ENCODE measurements around the gene KCNJ15. TPM values are rescaled to one million over a fixed set of nuclear protein-coding genes. Genes with fewer than 3 reads are reported as not detected.

Gene KCNJ15
- total and polyA plus RNA-seq, 10 of the 15 experiments (the other 5 are each of a cell fraction or from before 2014, with no cell fraction given): 0.05 to 2.7 (median 0.33) TPM; not detected in 6

DNA sequence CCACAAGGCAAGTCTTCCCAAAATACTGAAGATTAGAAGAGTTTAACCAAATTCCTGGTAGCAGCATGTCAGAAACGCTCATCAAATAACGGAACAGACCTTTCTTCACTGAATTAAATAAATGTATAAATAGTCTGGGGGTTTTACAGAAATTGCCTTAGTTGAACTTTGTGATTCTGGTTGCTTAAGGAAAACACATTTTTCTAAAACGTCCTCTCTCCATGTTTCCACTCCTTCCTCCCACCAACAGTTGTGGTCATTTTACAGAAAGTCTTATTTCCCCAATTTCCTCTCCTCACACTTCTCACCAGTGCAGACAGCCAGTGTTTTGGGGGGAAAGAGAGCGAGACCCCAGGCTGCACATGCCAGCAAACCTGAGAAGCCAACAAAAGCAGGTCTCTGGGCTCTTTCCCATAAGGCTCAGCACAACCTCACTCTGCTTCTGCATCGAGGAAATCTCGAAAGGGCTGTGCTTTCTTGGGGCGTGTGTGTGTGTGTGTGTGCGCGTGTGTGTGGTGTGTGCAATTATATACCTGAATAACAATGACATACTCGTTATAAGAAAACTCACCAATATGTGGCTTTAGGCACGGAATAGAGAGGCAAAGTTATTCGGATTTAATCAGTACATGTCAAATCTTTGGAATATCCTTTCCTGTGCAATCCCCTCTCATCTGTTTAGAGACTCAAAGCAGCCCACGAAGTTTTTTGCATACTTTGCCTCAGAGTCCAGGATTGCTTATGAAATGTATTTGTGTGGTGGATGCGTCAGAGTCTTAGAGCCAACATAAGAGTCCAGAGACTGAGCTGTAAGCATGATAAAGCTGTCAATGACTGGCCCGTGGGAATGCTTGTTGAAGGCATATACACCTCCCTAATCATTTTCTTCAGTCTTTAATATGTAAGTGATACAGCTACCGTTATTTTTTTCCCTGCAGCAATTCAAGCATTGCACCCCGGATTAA lies 2.0 kb downstream of the KCNJ15 start (continued):
- TF ChIP-seq, protein P1, sequence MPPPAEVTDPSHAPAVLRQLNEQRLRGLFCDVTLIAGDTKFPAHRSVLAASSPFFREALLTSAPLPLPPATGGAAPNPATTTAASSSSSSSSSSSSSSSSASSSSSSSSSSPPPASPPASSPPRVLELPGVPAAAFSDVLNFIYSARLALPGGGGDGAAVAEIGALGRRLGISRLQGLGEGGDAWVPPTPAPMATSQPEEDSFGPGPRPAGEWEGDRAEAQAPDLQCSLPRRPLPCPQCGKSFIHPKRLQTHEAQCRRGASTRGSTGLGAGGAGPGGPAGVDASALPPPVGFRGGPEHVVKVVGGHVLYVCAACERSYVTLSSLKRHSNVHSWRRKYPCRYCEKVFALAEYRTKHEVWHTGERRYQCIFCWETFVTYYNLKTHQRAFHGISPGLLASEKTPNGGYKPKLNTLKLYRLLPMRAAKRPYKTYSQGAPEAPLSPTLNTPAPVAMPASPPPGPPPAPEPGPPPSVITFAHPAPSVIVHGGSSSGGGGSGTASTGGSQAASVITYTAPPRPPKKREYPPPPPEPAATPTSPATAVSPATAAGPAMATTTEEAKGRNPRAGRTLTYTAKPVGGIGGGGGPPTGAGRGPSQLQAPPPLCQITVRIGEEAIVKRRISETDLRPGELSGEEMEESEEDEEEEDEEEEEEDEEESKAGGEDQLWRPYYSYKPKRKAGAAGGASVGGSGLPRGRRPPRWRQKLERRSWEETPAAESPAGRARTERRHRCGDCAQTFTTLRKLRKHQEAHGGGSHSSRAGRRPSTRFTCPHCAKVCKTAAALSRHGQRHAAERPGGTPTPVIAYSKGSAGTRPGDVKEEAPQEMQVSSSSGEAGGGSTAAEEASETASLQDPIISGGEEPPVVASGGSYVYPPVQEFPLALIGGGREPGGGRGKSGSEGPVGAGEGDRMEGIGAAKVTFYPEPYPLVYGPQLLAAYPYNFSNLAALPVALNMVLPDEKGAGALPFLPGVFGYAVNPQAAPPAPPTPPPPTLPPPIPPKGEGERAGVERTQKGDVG (CRISPR knock-in tag; IDR thresholded peaks at IDR 0.05): no peak
- no peak for TF ChIP-seq ZNF384 (IDR thresholded peaks at IDR 0.05; ENCODE audit: borderline replicate concordance, low read depth, low read length)
- TF ChIP-seq, protein P2, sequence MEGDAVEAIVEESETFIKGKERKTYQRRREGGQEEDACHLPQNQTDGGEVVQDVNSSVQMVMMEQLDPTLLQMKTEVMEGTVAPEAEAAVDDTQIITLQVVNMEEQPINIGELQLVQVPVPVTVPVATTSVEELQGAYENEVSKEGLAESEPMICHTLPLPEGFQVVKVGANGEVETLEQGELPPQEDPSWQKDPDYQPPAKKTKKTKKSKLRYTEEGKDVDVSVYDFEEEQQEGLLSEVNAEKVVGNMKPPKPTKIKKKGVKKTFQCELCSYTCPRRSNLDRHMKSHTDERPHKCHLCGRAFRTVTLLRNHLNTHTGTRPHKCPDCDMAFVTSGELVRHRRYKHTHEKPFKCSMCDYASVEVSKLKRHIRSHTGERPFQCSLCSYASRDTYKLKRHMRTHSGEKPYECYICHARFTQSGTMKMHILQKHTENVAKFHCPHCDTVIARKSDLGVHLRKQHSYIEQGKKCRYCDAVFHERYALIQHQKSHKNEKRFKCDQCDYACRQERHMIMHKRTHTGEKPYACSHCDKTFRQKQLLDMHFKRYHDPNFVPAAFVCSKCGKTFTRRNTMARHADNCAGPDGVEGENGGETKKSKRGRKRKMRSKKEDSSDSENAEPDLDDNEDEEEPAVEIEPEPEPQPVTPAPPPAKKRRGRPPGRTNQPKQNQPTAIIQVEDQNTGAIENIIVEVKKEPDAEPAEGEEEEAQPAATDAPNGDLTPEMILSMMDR (IDR thresholded peaks at IDR 0.05 in 2 of 3, conservative IDR thresholded peaks at IDR 0.05 in 1 of 3; ENCODE audit: control insufficient read depth in 2 of 3, extremely low read depth in 1 of 3, insufficient read depth in 1 of 3, low read depth in 3 of 3, low read length in 3 of 3): no peak

DNA sequence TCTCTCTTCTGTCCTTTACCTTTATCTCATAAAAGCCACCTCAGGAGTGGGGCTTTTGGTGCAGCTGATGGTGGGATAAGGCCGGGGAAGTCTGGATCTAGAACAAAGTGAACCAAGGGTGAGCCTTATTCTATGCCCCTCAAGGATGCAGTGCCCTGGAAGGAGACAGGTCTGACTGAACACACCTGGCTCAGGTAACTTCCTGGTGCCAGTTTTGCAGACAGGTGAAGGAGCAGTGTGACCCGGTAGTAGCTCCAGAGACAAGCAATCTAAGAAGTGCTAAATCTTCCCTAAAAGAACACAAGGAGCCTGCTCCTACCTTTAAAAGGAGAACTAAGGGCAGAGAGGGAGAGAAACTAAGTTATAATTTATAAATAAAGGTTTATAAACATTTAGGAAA lies 2.9 kb downstream of the KCNJ15 start:
- FAIRE-seq: no peak
- H3K4me2 ChIP-seq (ENCODE audit: control insufficient read depth, insufficient read depth): no peak overlapping the region
- no peak overlapping the region for H3K9ac ChIP-seq (ENCODE audit: control insufficient read depth, insufficient read depth, low read length)
- CTCF ChIA-PET: no interaction called here
- no TSS peak for BruUV-seq (replicated peaks)
- no peaks in the 10 kb centered on the region for H4K20me1 ChIP-seq (ENCODE audit: control insufficient read depth, insufficient read depth)
- TF ChIP-seq MXI1 (IDR thresholded peaks at IDR 0.05; ENCODE audit: low read depth, low read length) (no peak), YY1 (IDR thresholded peaks at IDR 0.05; ENCODE audit: low read depth, low read length) (no peak), HDAC2 (IDR thresholded peaks at IDR 0.05) (no peak), SUZ12 (IDR thresholded peaks at IDR 0.05; ENCODE audit: unreplicated experiment) (no peak), FOS (IDR thresholded peaks at IDR 0.05; ENCODE audit: borderline replicate concordance, extremely low read depth, insufficient read length) (no peak)
- TF ChIP-seq, protein P3, sequence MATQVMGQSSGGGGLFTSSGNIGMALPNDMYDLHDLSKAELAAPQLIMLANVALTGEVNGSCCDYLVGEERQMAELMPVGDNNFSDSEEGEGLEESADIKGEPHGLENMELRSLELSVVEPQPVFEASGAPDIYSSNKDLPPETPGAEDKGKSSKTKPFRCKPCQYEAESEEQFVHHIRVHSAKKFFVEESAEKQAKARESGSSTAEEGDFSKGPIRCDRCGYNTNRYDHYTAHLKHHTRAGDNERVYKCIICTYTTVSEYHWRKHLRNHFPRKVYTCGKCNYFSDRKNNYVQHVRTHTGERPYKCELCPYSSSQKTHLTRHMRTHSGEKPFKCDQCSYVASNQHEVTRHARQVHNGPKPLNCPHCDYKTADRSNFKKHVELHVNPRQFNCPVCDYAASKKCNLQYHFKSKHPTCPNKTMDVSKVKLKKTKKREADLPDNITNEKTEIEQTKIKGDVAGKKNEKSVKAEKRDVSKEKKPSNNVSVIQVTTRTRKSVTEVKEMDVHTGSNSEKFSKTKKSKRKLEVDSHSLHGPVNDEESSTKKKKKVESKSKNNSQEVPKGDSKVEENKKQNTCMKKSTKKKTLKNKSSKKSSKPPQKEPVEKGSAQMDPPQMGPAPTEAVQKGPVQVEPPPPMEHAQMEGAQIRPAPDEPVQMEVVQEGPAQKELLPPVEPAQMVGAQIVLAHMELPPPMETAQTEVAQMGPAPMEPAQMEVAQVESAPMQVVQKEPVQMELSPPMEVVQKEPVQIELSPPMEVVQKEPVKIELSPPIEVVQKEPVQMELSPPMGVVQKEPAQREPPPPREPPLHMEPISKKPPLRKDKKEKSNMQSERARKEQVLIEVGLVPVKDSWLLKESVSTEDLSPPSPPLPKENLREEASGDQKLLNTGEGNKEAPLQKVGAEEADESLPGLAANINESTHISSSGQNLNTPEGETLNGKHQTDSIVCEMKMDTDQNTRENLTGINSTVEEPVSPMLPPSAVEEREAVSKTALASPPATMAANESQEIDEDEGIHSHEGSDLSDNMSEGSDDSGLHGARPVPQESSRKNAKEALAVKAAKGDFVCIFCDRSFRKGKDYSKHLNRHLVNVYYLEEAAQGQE (IDR thresholded peaks at IDR 0.05; ENCODE audit: low read depth, low read length): no peak
- no peak overlapping the region for H2AFZ ChIP-seq (ENCODE audit: control insufficient read depth, low read depth, low read length)
- H3K79me2 ChIP-seq (ENCODE audit: control insufficient read depth, insufficient read depth, low read length): no peaks in the 10 kb centered on the region
- no peaks in the 10 kb centered on the region; the same call in 2 of the 3 replicates for H3K9me3 ChIP-seq (replicated peaks; ENCODE audit: control insufficient read depth, insufficient read depth, low read length)
- POLR2A ChIA-PET: no interaction called here
- no peak for ATAC-seq
- H3K27me3 ChIP-seq (replicated peaks in 1 of 2; ENCODE audit: control insufficient read depth in 2 of 2, insufficient read depth in 2 of 2, low read length in 1 of 2): no peaks in the 10 kb centered on the region; a peak in 1 of 4 replicates
- RAD21 ChIA-PET (ENCODE audit: unreplicated experiment): no interaction called here
- H3K36me3 ChIP-seq (ENCODE audit: control insufficient read depth in 2 of 2, insufficient read depth in 2 of 2, low read length in 1 of 2): no peaks in the 10 kb centered on the region
- H3K27ac ChIP-seq (ENCODE audit: control insufficient read depth, insufficient read depth): no peak overlapping the region
- H3K4me3 ChIP-seq: no peak overlapping the region
- intact Hi-C loops (cut with micrococcal nuclease; ENCODE audit: unreplicated experiment) (no loop called here), in situ Hi-C loops (cut with MboI) (loop anchor here (10.0 kb wide), 1 partner anchor 1005 kb away; no protein-coding TSS in a partner anchor)
- no peak for DNase-seq (ENCODE audit: low read depth, low spot score)
- SMC1A ChIA-PET (ENCODE audit: uncharacterized antibody, unreplicated experiment): no interaction called here
- H3K4me1 ChIP-seq (ENCODE audit: control insufficient read depth, insufficient read depth, low read length): no peaks in the 10 kb centered on the region
- WGBS (ENCODE audit: insufficient coverage, insufficient replicate concordance, low lambda C conversion rate, missing lambda C conversion rate): 26% methylated on average over 2 of the region's 2 CpGs

Data from GM12878 (cell line).